Measurements from ENCODE around the gene MPZL1.
"Not testable (repeated sequence)": the region's sequence is repeated elsewhere in the genome, so short reads cannot be mapped to it uniquely, and the experiment has no call there.

GRCh38 chr1:167806235-167806634, 84.5 kb downstream of the MPZL1 start:
- TF ChIP-seq CTCF, POLR2A, POLR2AphosphoS5 (IDR thresholded peaks at IDR 0.05): not testable (repeated sequence)
